H9 (cell line): ENCODE results near the gene LNX2. TPM values are rescaled to one million over a fixed set of nuclear protein-coding genes. Genes with fewer than 3 reads are reported as not detected.

Experiments used
- DNase-seq: peaks from one replicate; pipeline ENCODE4 v3.0.0-alpha.2; 2017
- H2AFZ ChIP-seq: one replicate; pipeline ENCODE4 v1.6.1; 2013; ENCODE audit warnings: mild to moderate bottlenecking, low read length, control low read depth, moderate library complexity
- H2AK5ac ChIP-seq: 2 replicates; pipeline ENCODE4 v1.6.1; 2013; ENCODE audit warnings: low read length, control low read depth, mixed read lengths; ENCODE audit not compliant: insufficient read length
- H2BK120ac ChIP-seq: one replicate; pipeline ENCODE4 v1.6.1; 2013; ENCODE audit warnings: low read depth, mild to moderate bottlenecking, low read length, control low read depth, inconsistent platforms; ENCODE audit not compliant: poor library complexity, severe bottlenecking
- H2BK12ac ChIP-seq: 2 replicates; pipeline ENCODE4 v1.6.1; 2013; ENCODE audit warnings: low read length, control low read depth, mixed read lengths, low read depth; ENCODE audit not compliant: insufficient read length
- H2BK15ac ChIP-seq: 2 replicates; pipeline ENCODE4 v1.6.1; 2013; ENCODE audit warnings: low read depth, low read length, control low read depth
- H2BK20ac ChIP-seq: one replicate; pipeline ENCODE4 v1.6.1; 2013; ENCODE audit warnings: low read depth, mild to moderate bottlenecking, low read length, control low read depth, inconsistent platforms; ENCODE audit not compliant: poor library complexity, severe bottlenecking
- H2BK5ac ChIP-seq: 2 replicates; pipeline ENCODE4 v1.6.1; 2013; ENCODE audit warnings: low read length, control low read depth, mixed read lengths; ENCODE audit not compliant: insufficient read length
- H3K14ac ChIP-seq: 2 replicates; pipeline ENCODE4 v1.6.1; 2013; ENCODE audit warnings: low read length, control low read depth; ENCODE audit not compliant: insufficient read depth
- H3K18ac ChIP-seq: 2 replicates; pipeline ENCODE4 v1.6.1; 2013; ENCODE audit warnings: low read depth, mild to moderate bottlenecking, mixed read lengths, low read length, control low read depth; ENCODE audit not compliant: insufficient read length
- H3K23ac ChIP-seq: 2 replicates; pipeline ENCODE4 v1.6.1; 2013; ENCODE audit warnings: low read length, control low read depth, mixed read lengths, low read depth; ENCODE audit not compliant: insufficient read length
- H3K23me2 ChIP-seq: 2 replicates; pipeline ENCODE4 v1.6.1; 2013; ENCODE audit warnings: low read depth, mild to moderate bottlenecking, mixed read lengths, low read length, control low read depth; ENCODE audit not compliant: insufficient read length, poor library complexity, severe bottlenecking
- H3K27ac ChIP-seq: 2 replicates; pipeline ENCODE4 v1.5.1; 2013; ENCODE audit warnings: low read length, control low read depth, mixed read lengths, low read depth; ENCODE audit not compliant: insufficient read length
- H3K27me3 ChIP-seq: 2 replicates; pipeline ENCODE4 v1.6.1; 2013; ENCODE audit warnings: low read length, control low read depth, inconsistent platforms; ENCODE audit not compliant: insufficient read depth
- H3K4ac ChIP-seq: 2 replicates; pipeline ENCODE4 v1.6.1; 2013; ENCODE audit warnings: low read depth, mild to moderate bottlenecking, control low read depth, inconsistent platforms, low read length, moderate library complexity
- H3K4me1 ChIP-seq: 2 replicates; pipeline ENCODE4 v1.6.1; 2013; ENCODE audit warnings: low read length, control low read depth, inconsistent platforms; ENCODE audit not compliant: insufficient read depth
- H3K4me2 ChIP-seq: 2 replicates; pipeline ENCODE4 v1.6.1; 2013; ENCODE audit warnings: low read length, control low read depth, mixed read lengths; ENCODE audit not compliant: insufficient read length, insufficient read depth
- H3K56ac ChIP-seq: 2 replicates; pipeline ENCODE4 v1.6.1; 2013; ENCODE audit warnings: low read depth, mild to moderate bottlenecking, mixed read lengths, low read length, control low read depth; ENCODE audit not compliant: insufficient read length
- H3K79me1 ChIP-seq: 2 replicates; pipeline ENCODE4 v1.6.1; 2013; ENCODE audit warnings: low read depth, mild to moderate bottlenecking, moderate library complexity, low read length, control low read depth, inconsistent platforms; ENCODE audit not compliant: insufficient read depth, poor library complexity, severe bottlenecking
- H3K79me2 ChIP-seq: 2 replicates; pipeline ENCODE4 v1.6.1; 2013; ENCODE audit warnings: low read length, control low read depth, inconsistent platforms; ENCODE audit not compliant: insufficient read depth
- H3K9ac ChIP-seq: 2 replicates; pipeline ENCODE4 v1.6.1; 2013; ENCODE audit warnings: low read length, control low read depth, mixed read lengths; ENCODE audit not compliant: insufficient read length; ENCODE audit errors: extremely low read depth
- H3K9me3 ChIP-seq: one replicate; pipeline ENCODE4 v1.6.1; 2013; ENCODE audit warnings: low read depth, low read length, inconsistent platforms; ENCODE audit not compliant: control insufficient read depth
- H3T11ph ChIP-seq: one replicate; pipeline ENCODE4 v1.6.1; 2013; ENCODE audit warnings: mild to moderate bottlenecking, low read length, control low read depth, inconsistent platforms
- H4K20me1 ChIP-seq: one replicate; pipeline ENCODE4 v1.6.1; 2013; ENCODE audit not compliant: control insufficient read depth, insufficient read length, insufficient read depth
- H4K5ac ChIP-seq: 2 replicates; pipeline ENCODE4 v1.6.1; 2013; ENCODE audit warnings: low read depth, mild to moderate bottlenecking, mixed read lengths, low read length, control low read depth; ENCODE audit not compliant: insufficient read length
- H4K8ac ChIP-seq: replicated peaks from 2 replicates; pipeline ENCODE4 v1.6.1; 2013; ENCODE audit warnings: low read length, control low read depth, mixed read lengths, low read depth; ENCODE audit not compliant: insufficient read length
- H4K91ac ChIP-seq: 2 replicates; pipeline ENCODE4 v1.6.1; 2013; ENCODE audit warnings: low read depth, mild to moderate bottlenecking, moderate library complexity, mixed read lengths, low read length, control low read depth; ENCODE audit not compliant: insufficient read length
- H3K27ac Mint-ChIP-seq, 3 experiments: 2 replicates in 2 of 3; 3 replicates in 1 of 3; pipeline ENCODE4 v1.8.0; 2020 to 2021; ENCODE audit warnings: mixed read lengths in 3 of 3, mild to moderate bottlenecking in 1 of 3, moderate library complexity in 1 of 3
- H3K27me3 Mint-ChIP-seq: 2 replicates; pipeline ENCODE4 v1.8.0; 2021; ENCODE audit warnings: low read depth, mild to moderate bottlenecking, moderate library complexity, mixed read lengths
- H3K36me3 Mint-ChIP-seq, 3 experiments: 2 replicates in 2 of 3; 3 replicates in 1 of 3; pipeline ENCODE4 v1.8.0; 2020 to 2021; ENCODE audit warnings: low read depth in 3 of 3, mixed read lengths in 3 of 3; ENCODE audit not compliant: insufficient read depth in 1 of 3
- H3K4me1 Mint-ChIP-seq, 2 experiments: 2 replicates each; pipeline ENCODE4 v1.8.0; 2020; ENCODE audit warnings: mixed read lengths in 2 of 2
- H3K4me3 Mint-ChIP-seq, 2 experiments: 2 replicates in 1 of 2; 3 replicates in 1 of 2; pipeline ENCODE4 v1.8.0; 2020 to 2021; ENCODE audit warnings: mild to moderate bottlenecking in 2 of 2, mixed read lengths in 2 of 2, moderate library complexity in 1 of 2
- H3K9me3 Mint-ChIP-seq, 2 experiments: 2 replicates in 1 of 2; 3 replicates in 1 of 2; pipeline ENCODE4 v1.8.0; 2020; ENCODE audit warnings: mild to moderate bottlenecking in 2 of 2, mixed read lengths in 2 of 2, moderate library complexity in 1 of 2
- CTCF ChIP-seq: fragments of 200-600 bp; sonication (generic); conservative IDR thresholded peaks from 3 replicates; pipeline ENCODE4 v1.8.0; 2021; ENCODE audit warnings: antibody characterized with exemption, mild to moderate bottlenecking
- WGBS: extraction: QIAGEN DNeasy Blood & Tissue Kit; methylation state at CpG from one replicate; pipeline ENCODE4 v1.1.7; 2013; ENCODE audit warnings: missing lambda C conversion rate, low lambda C conversion rate, mixed read lengths; ENCODE audit not compliant: insufficient read length; ENCODE audit errors: extremely low coverage; 5-methylcytosine and 5-hydroxymethylcytosine counted together
- total RNA-seq: library from RNA; stranded (reverse); gene quantifications from 2 replicates; pipeline ENCODE4 v1.2.1, GENCODE V29; 2021

LNX2 gene
- total RNA-seq, 1 experiment from 2014 or later, result 12.4 TPM

DNA sequence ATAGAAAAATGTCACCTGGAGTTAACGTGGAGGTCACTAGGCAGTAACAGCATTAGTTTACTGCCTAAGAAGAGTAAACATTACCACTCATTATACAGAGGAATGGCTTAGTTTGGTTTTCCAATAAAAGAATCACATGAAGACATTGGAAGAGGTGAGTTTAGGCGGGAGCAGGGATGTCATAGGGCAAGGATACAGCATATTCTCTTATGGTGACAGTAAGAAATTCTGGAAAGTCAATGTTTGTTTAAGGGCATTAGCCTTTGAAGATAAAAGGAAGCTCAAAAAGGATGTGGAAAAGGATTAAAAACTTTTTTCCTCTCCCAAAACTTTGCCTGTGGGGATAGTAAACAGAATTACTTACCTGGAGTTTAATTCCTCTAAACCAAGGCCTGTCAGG is 5.5 kb upstream of the LNX2 start:
- no peaks in the 10 kb centered on the region for H3K9me3 Mint-ChIP-seq
- peaks cover 19% of the 10 kb centered on the region; the same call in 1 of the 2 replicates for H3K79me2 ChIP-seq
- no peak overlapping the region for H3K27ac ChIP-seq
- no peak overlapping the region for H2BK120ac ChIP-seq
- H3K4me3 Mint-ChIP-seq, result no peak overlapping the region
- no peaks in the 10 kb centered on the region for H3K9me3 ChIP-seq
- H2BK12ac ChIP-seq, result no peak overlapping the region
- H2AFZ ChIP-seq, result no peak overlapping the region
- H3K36me3 Mint-ChIP-seq, result peaks cover 23 to 32% (median 28%) of the 10 kb centered on the region in 3 experiments
- no CpG with 5 or more reads among the region's 2 CpGs for WGBS
- H4K8ac ChIP-seq, result no peak overlapping the region
- no peak for DNase-seq
- no peak overlapping the region for H3K27ac Mint-ChIP-seq
- H3K23ac ChIP-seq, result no peak overlapping the region
- H3K18ac ChIP-seq, result no peak overlapping the region
- peaks cover 15% of the 10 kb centered on the region for H3K23me2 ChIP-seq
- no peak overlapping the region for H3K56ac ChIP-seq
- no peaks in the 10 kb centered on the region; the same call in 1 of the 2 replicates for H3K27me3 Mint-ChIP-seq
- no peak overlapping the region for H2BK15ac ChIP-seq
- H3T11ph ChIP-seq, result no peak overlapping the region
- peaks cover 32 to 33% of the 10 kb centered on the region in 2 experiments for H3K4me1 Mint-ChIP-seq
- no peak overlapping the region for H2BK5ac ChIP-seq
- no peaks in the 10 kb centered on the region for H4K20me1 ChIP-seq
- no peak overlapping the region for H2AK5ac ChIP-seq
- no peak overlapping the region for H3K4me2 ChIP-seq
- H3K4me1 ChIP-seq, result no peaks in the 10 kb centered on the region; the same call in 1 of the 2 replicates
- TF ChIP-seq CTCF, result no peak
- no peaks in the 10 kb centered on the region for H3K27me3 ChIP-seq
- H3K79me1 ChIP-seq, result peaks cover 3% of the 10 kb centered on the region
- no peak overlapping the region for H3K4ac ChIP-seq
- H3K14ac ChIP-seq, result no peak overlapping the region
- H4K5ac ChIP-seq, result no peak overlapping the region
- peak overlapping the region; percentile 13 for H3K9ac ChIP-seq
- H4K91ac ChIP-seq, result no peak overlapping the region
- H2BK20ac ChIP-seq, result no peak overlapping the region
